Measurements from ENCODE around the gene PLOD3. TPM values are rescaled to one million over a fixed set of nuclear protein-coding genes. Genes with fewer than 3 reads are reported as not detected.

The PLOD3 gene
- 46.4 and 59.1 TPM in 2 replicates for total RNA-seq

GRCh38 chr7:101217388-101218235, at the start of gene PLOD3, which contains the start of gene ZNHIT1:
Gene PLOD3 (minus strand): TSS chr7:101217581. CDS start chr7:101217274, 307 bp downstream.
Gene ZNHIT1 (plus strand): TSS chr7:101218165. CDS start chr7:101218196, 31 bp downstream.

GRCh38 chr7:101244375-101245146, 27.2 kb upstream of the PLOD3 start, which contains the start of gene FIS1:
Gene FIS1 (minus strand): TSS chr7:101245081. CDS start chr7:101245004, 77 bp downstream.

GRCh38 chr7:101237206-101238067, 20.1 kb upstream of the PLOD3 start, which contains the start of gene CLDN15:
Gene CLDN15 (minus strand): TSS chr7:101237802. CDS start chr7:101237581, 221 bp downstream.

GRCh38 chr7:101200862-101201599, 16.4 kb downstream of the PLOD3 start, which contains the start of gene MOGAT3:
Gene MOGAT3 (minus strand): TSS chr7:101201036. CDS start chr7:101200854, 182 bp downstream.

GRCh38 chr7:101180130-101180755, 37.1 kb downstream of the PLOD3 start, which contains the start of gene NAT16:
Gene NAT16 (minus strand): TSS chr7:101180293. CDS start chr7:101174807, 5,486 bp downstream.

GRCh38 chr7:101165075-101165957, 52.1 kb downstream of the PLOD3 start, which contains the start of gene VGF:
Gene VGF (minus strand): TSS chr7:101165569. CDS start chr7:101164843, 726 bp downstream.

Small RNAs within 50 kb of the gene (small RNA-seq; reads per million reads assigned to genes)
- not detected for gene MIR4653

Other genes with a start within 250 kb of the PLOD3 start
- gene MUC12, start 248.0 kb downstream of the PLOD3 start, total RNA-seq, result not detected in 2 replicates
- not detected in 2 replicates for gene MUC17, start 197.5 kb downstream of the PLOD3 start, total RNA-seq
- gene TRIM56, start 132.1 kb downstream of the PLOD3 start, total RNA-seq, result 11.9 and 14.3 TPM in 2 replicates
- 116 and 247 TPM in 2 replicates for gene SERPINE1, start 90.5 kb downstream of the PLOD3 start, total RNA-seq
- gene AP1S1, start 63.1 kb downstream of the PLOD3 start, total RNA-seq, result 71.2 and 96.6 TPM in 2 replicates
- gene VGF, start 52.0 kb downstream of the PLOD3 start, total RNA-seq, result 0.11 TPM in 1 of 2 replicates, not detected in the other
- gene NAT16, start 37.3 kb downstream of the PLOD3 start, total RNA-seq, result 0.11 TPM in 1 of 2 replicates, not detected in the other
- gene MOGAT3, start 16.5 kb downstream of the PLOD3 start, total RNA-seq, result not detected in 2 replicates
- gene ZNHIT1, start 584 bp upstream of the PLOD3 start, total RNA-seq, result 66.9 and 72.4 TPM in 2 replicates
- gene CLDN15, start 20.2 kb upstream of the PLOD3 start, total RNA-seq, result 1.7 and 2.0 TPM in 2 replicates
- 120 and 154 TPM in 2 replicates for gene FIS1, start 27.5 kb upstream of the PLOD3 start, total RNA-seq
- gene IFT22, start 104.2 kb upstream of the PLOD3 start, total RNA-seq, result 39.1 and 39.5 TPM in 2 replicates
- gene COL26A1, start 145.3 kb upstream of the PLOD3 start, total RNA-seq, result 0.13 and 0.22 TPM in 2 replicates